GM19025 (cell line): ENCODE results near the gene CHTF8.

Experiments used
- ATAC-seq: cut with Tn5 transposase; IDR thresholded peaks from one replicate; pipeline ENCODE4 v1.9.1; 2021; ENCODE audit warnings: mild to moderate bottlenecking, low read depth, moderate library complexity; ENCODE audit not compliant: unreplicated experiment

The CHTF8 gene

GRCh38 chr16:69114346-69114975 is 17.9 kb downstream of the CHTF8 start:
- ATAC-seq, result no peak

- ATAC-seq, result no peak
Observed at GRCh38 chr16:69113216-69113615, 19.2 kb downstream of the CHTF8 start.

- ATAC-seq, result no peak
Observed at GRCh38 chr16:69112285-69113129, 19.9 kb downstream of the CHTF8 start.

GRCh38 chr16:69111876-69112230 is 20.5 kb downstream of the CHTF8 start:
- no peak for ATAC-seq

DNA sequence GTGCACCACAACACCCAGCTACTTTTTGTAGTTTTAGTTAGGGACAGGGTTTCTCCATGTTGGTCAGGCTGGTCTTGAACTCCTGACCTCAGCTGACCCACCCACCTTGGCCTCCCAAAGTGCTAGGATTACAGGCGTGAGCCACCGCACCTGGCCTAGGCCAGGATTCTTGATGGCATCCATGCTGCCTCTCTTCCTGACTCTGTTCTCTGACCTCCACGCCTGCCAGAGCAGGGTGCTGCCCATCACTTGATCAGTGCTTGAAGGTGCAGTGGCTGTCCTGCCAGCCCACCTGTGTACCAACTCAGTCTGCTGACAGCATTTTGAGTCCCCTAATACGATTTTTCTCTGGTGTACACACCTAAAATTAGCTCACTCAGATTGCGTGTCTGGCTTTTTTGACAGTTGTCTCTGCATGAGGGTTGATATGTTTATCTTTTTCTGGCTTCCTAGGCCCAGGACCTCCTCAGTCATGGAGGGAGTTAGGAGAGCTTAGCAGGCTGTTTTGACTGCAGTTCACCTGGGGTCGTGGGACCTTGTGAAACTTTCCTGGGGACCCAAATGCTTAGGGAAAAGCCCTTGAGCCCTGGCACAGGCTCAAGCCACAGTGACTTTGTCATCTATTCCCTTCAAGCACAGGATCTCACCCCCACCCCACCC is 21.0 kb downstream of the CHTF8 start:
- ATAC-seq, result no peak

- ATAC-seq, result no peak
Observed at GRCh38 chr16:69110406-69110805, 22.0 kb downstream of the CHTF8 start.

DNA sequence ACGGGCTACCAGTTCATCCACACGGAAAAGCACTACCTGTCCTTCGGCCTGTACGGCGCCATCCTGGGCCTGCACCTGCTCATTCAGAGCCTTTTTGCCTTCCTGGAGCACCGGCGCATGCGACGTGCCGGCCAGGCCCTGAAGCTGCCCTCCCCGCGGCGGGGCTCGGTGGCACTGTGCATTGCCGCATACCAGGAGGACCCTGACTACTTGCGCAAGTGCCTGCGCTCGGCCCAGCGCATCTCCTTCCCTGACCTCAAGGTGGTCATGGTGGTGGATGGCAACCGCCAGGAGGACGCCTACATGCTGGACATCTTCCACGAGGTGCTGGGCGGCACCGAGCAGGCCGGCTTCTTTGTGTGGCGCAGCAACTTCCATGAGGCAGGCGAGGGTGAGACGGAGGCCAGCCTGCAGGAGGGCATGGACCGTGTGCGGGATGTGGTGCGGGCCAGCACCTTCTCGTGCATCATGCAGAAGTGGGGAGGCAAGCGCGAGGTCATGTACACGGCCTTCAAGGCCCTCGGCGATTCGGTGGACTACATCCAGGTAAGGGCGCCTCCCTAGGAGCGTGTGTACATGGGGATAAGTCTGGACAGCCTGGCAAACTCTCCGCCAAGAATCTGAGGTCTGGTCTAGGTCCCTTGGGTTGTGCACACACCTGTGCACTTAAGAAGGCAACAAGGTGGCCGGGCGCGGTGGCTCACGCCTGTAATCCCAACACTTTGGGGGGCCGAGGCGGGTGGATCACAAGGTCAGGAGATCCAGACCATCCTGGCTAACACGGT is 22.7 kb downstream of the CHTF8 start:
- ATAC-seq, result no peak

GRCh38 chr16:69108905-69109252 is 23.5 kb downstream of the CHTF8 start:
- ATAC-seq, result no peak

GRCh38 chr16:69108064-69108904 is 24.1 kb downstream of the CHTF8 start:
- no peak for ATAC-seq

DNA sequence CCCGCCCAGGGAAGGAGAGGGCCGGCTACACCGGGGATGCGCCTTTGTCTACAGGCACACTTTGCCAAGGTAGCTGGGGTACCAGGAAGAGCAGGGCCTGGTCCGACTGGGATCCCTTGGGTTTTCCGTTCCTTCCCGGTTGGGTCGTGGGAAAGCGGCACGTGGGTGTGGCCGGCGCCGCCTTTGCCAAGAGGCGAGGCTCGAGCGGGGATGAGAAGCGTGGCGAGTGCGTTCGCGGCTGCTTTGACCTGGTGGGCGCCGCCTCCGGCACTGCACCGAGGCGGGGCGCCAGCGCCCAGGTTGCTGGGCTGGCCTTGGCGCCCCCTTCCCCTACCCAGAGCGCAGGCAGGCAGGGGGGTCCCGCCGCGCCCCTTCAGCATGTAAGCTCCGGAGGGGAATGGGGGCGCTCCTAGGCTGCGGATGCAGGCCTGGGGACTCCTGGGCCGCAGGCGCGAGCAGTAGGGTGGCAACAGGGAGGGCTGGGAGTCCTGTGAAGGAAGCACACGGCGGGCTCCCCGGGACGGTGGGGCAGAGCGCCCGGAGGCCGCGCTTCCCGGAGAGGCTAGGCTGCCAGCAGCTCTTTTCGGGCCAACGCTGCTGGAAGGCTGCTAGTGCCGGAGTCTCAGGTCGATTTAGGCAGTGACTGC is 24.9 kb downstream of the CHTF8 start:
- ATAC-seq, result no peak

GRCh38 chr16:69106491-69107315 is 25.7 kb downstream of the CHTF8 start:
- ATAC-seq, result no peak

DNA sequence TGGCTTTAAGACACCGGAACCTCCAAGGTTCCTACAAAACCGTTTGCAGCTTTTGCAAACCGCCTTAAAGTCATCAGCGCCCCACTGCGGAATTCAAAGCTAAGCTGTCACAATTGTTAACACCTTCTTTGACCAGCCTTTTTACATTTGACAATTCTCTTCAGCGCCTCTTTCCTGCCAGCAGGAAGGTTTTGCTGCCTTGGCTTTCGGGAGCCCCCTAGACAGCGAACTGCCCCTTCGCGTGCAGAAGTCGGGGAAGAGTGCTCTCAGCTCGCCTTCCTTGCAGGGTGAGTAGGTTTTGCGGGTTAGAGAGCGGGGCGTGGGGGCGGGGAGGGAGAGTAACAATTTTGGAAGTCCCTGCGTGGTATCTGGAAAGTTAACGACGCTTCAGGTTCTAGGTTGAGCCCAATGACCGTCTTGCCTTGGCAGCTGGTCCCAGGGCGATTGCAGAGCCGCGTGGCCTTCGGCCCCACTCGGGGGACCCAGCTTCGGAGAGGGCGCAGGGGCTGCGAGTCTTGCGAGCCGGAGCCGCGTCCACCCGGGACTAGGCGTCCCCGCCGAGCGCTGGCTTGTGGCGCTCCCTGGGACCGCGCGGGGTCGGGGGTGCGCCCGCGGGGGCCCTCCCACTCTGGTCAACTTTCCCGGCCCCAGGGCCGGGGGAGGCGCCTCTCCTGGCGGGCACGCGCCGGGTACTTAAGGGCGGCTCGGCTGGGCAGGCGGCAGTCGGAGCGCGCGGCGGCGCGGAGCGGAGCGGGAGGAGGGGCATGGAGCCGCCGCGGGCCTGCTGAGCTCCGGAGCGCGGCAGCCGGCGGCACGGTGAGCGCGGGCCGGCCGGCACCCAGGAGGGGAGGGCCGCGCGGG is 26.7 kb downstream of the CHTF8 start, which contains the start of gene HAS3:
Gene HAS3, plus strand, starts transcription at position 153 of the 861 bp plus-strand sequence. CDS start 3,743 bp downstream, outside the sequence.
- no peak for ATAC-seq

GRCh38 chr16:69100071-69100691 is 32.2 kb downstream of the CHTF8 start:
- no peak for ATAC-seq

GRCh38 chr16:69095193-69095592 is 37.2 kb downstream of the CHTF8 start:
- ATAC-seq, result no peak

- ATAC-seq, result no peak
Observed at GRCh38 chr16:69094501-69094900, 37.9 kb downstream of the CHTF8 start.

GRCh38 chr16:69093974-69094373 is 38.4 kb downstream of the CHTF8 start:
- ATAC-seq, result no peak
